AG04450 (cell line): ENCODE data around the gene MAP2K5. TPM values are rescaled to one million over a fixed set of nuclear protein-coding genes. Genes with fewer than 3 reads are reported as not detected.

ENCODE experiments used
- CTCF ChIA-PET: fragments of 300-600, 350-600 bp; formaldehyde crosslinking; extraction: SDS; loops from one replicate; lab custom pipeline; 2022; ENCODE audit warnings: antibody characterized with exemption, inconsistent platforms; lab: Charles Lee
- POLR2A ChIA-PET: fragments of 350-600 bp; formaldehyde crosslinking; extraction: SDS; loops from one replicate; lab custom pipeline; 2021; ENCODE audit warnings: antibody characterized with exemption, inconsistent platforms; lab: Yijun Ruan, JAX
- DNase-seq: peaks from one replicate; pipeline ENCODE4 v3.0.0-alpha.2; 2011; ENCODE audit warnings: low read depth, low spot score
- H3K27ac ChIP-seq: one replicate; pipeline ENCODE4 v1.5.1; 2012; ENCODE audit warnings: low read depth, low read length, control low read depth
- H3K27me3 ChIP-seq: one replicate; pipeline ENCODE4 v1.6.0; 2012; ENCODE audit warnings: low read length; ENCODE audit not compliant: control insufficient read depth, insufficient read depth
- H3K4me3 ChIP-seq: 2 replicates; pipeline ENCODE4 v1.5.1; 2011; ENCODE audit warnings: mild to moderate bottlenecking, low read depth, low read length, control low read depth
- H3K9me3 ChIP-seq: 2 replicates; pipeline ENCODE4 v1.5.1; 2012; ENCODE audit warnings: low read length; ENCODE audit not compliant: control insufficient read depth, insufficient read depth
- CTCF ChIP-seq: IDR thresholded peaks from 2 replicates; pipeline ENCODE4 v1.5.1; 2011; ENCODE audit warnings: low read depth, low read length, control low read depth, inconsistent platforms
- polyA plus RNA-seq: library from polyadenylated mRNA; depleted of rRNA; stranded (reverse); fragments of >200 nt; gene quantifications from 2 replicates; pipeline ENCODE4 v1.2.3, GENCODE V29; 2011

MAP2K5 gene
- polyA plus RNA-seq, 1 experiment, result 5.4 TPM

DNA sequence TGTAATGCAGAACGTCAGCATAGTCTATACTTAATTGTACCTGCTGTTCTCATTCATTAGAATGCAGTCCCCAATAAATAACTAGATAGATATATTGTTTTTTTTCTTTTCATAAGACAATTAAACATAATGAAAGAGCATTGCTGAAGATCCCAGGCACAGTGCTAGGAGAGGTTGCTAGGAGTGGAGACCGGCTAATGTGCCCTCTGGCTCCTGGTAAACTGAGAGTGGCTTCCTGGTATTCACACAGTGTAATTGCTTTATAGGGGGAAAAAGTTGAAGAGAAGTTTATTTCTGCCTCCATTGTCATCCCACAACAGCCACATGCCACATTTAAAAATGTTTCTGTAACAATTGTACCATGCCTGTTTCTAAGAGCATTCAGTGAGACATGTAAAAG lies 135.6 kb downstream of the MAP2K5 start:
- CTCF ChIA-PET, result no interaction called here
- no peak for DNase-seq
- Histone ChIP-seq H3K27me3 (no peaks in the 10 kb centered on the region), H3K4me3 (no peak overlapping the region), H3K9me3 (no peaks in the 10 kb centered on the region), H3K27ac (no peak overlapping the region)
- no peak for TF ChIP-seq CTCF
- POLR2A ChIA-PET, result no interaction called here

DNA sequence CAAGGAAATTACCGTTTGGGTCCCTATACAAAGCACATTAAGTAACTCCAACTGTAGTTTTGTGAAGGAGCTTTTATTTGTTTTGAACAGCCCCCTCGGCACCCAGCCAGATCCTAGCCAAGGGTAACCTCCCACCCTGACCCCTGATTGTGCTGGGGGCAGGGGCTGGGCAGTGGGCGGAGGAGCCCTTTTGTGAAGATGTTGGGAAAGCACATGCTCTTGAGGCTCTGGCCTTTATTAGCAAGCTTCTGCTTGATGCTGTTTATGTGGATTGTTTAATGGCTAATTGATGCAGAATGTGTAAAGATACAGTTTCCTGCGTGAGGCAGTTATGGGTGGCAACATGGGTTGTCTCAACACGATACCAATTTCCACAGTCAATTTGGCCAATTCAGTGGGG lies 136.5 kb downstream of the MAP2K5 start:
- Histone ChIP-seq H3K27me3 (no peaks in the 10 kb centered on the region), H3K9me3 (peaks cover 6% of the 10 kb centered on the region), H3K4me3 (no peak overlapping the region), H3K27ac (no peak overlapping the region)
- ChIA-PET POLR2A (no interaction called here), CTCF (interaction anchor here (0.6 kb wide), 1 partner anchor 12 kb away, joined by 3 read pairs; no protein-coding TSS in a partner anchor)
- DNase-seq, result no peak
- no peak for TF ChIP-seq CTCF

DNA sequence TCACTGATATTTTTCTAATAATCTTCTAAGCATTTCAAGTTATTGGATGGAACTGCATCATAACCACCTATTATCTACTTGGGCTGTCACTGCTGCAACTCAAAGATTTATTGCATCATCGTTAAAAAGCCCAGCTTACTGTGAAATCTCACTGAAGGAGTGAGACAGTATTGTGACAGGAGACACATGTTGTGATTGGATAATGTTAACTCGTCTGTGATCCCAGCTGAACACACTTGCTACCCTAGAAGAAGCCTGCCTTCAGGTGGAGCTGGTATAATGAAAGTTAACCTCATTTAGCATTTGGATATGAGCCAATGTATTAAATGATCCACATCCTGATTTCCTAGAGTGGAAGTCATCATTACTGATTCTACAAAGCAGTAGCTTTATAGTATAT lies 138.1 kb downstream of the MAP2K5 start:
- Histone ChIP-seq H3K27me3 (no peaks in the 10 kb centered on the region), H3K4me3 (no peak overlapping the region), H3K27ac (no peak overlapping the region), H3K9me3 (peaks cover 6% of the 10 kb centered on the region)
- POLR2A ChIA-PET, result no interaction called here
- CTCF ChIA-PET, result no interaction called here
- no peak for DNase-seq
- TF ChIP-seq CTCF, result no peak

DNA sequence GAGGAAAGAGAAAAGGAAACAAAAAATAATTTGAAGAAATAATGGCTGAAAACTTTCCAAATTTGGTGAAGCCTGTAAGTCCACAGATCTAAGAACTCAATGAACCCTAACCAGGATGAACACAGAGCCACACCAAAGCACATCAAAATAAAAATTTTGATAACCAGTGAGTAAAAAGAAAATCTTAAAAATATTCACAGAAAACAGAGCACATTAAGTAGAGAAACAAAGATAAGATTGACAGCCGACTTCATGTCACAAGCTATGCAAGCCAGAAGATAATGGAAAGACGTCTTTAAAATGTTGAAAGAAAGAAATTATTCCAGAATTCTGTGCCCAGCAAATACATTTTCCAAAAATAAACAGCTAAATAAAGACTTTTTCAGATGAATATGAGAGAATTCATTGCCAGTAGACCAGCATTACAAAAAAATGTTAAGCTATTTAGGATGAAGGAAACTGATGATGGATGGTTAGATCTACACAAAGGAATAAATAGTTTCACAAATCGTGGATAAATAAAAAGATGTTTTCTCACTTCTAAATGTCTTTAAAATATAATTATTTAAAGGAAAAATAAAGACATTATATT lies 142.6 kb downstream of the MAP2K5 start:
- POLR2A ChIA-PET, result interaction anchor here (0.6 kb wide), 1 partner anchor 136 kb away, joined by 3 read pairs; no protein-coding TSS in a partner anchor

GRCh38 chr15:67685716-67686115 lies 143.2 kb downstream of the MAP2K5 start:
- POLR2A ChIA-PET, result no interaction called here
- Histone ChIP-seq H3K27ac (no peak overlapping the region), H3K9me3 (peaks cover 6% of the 10 kb centered on the region), H3K4me3 (no peak overlapping the region), H3K27me3 (no peaks in the 10 kb centered on the region)
- CTCF ChIA-PET, result no interaction called here
- DNase-seq, result no peak
- no peak for TF ChIP-seq CTCF

More for the DNA sequence above, 142.6 kb downstream of the MAP2K5 start:
- Histone ChIP-seq H3K4me3 (no peak overlapping the region), H3K27me3 (no peaks in the 10 kb centered on the region), H3K9me3 (peaks cover 6% of the 10 kb centered on the region), H3K27ac (no peak overlapping the region)
- no peak for TF ChIP-seq CTCF
- CTCF ChIA-PET, result no interaction called here
- no peak for DNase-seq
